ENCODE data around the gene CCPG1.

The CCPG1 gene

DNA sequence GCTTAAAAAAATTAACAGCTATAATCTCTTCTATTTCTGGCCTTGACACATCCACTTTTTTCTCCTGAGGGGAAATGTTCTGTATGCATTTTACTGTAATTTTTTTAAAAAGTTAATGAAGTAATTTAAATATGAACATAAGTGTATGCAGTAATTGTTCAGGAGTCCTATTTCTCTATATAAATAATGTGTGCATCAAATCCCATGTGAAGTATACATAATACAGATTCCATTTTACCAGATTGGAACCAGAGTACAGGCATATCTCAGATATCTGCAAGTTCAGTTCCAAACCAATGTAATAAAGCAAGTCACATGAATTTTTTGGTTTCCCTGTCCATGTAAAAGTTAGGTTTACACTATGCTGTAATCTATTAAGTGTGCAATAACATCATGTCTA lies 26.6 kb downstream of the CCPG1 start:
- DNase-seq: no peak

DNA sequence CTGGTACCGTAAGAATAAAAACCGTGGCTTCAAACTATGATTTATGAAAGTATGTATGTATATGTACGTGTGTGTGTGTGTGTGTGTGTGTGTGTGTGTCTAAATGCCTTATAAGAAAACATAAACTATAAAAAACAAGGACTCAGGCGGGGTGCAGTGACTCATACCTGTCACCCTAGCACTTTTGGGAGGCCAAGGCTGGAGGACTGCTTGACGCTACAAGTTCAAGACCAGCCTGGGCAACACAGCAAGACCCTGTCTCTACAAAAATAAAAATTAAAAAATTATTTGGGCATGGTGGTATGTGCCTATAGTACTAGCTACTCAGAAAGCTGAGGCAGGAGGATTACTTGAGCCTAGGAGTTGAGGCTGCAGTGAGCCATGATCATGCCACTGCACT lies 29.1 kb downstream of the CCPG1 start:
- DNase-seq: no peak

DNA sequence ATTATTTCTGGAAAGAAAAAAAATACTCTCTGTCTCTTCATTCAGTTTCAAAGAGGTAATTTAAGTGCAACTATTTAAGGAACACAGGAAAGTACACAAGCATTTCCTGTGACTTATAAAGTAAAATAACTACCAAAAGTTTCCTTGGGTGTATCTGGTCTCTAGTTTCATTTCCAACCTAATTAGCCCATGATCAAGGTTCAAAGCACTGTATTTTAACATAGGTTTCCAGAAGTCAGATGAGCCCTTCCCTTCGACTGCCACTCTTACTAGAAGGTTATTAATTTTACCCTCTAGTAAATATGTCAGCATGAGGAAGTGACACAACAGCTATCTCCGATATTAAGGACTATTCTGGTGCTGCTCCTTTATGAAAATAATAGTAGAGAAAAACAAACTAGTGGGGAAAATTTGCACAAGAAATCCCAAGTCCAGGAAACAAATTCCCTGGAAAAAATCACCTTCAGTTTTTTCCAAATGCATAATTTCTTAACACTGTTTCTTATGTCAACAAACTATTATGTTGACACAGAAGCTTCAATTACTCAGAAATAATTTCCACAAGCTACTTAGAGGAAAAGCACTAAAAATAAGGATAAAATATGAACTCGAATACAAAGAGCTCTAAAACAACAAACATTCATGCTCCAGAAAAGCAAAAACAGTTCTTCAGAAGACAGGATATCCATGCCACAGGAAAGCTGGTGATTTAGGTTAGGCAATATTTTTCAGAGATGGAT lies 35.3 kb downstream of the CCPG1 start:
- peak in 2 of 3 donors; percentile 6 to 22 for DNase-seq

DNA sequence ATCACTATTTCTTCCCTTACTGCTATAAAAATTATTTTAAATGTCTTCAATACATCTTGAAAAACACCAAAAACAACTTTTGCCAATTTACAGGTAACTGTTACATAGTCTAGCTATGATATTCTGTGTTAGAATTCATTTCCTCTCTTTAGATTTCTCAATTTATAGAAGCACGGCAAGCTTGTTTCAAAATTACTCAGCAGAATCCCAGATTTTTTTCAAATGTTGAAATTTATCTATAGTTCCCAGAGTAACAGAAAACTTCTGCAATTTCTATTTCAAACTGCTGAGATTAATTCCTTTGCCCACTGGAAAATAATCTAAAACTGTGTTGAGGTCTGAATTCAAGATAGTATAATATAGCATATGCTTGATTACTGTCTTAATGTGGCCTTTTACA lies 41.2 kb downstream of the CCPG1 start:
- DNase-seq: peak; percentile 4 to 42 (median 31)

DNA sequence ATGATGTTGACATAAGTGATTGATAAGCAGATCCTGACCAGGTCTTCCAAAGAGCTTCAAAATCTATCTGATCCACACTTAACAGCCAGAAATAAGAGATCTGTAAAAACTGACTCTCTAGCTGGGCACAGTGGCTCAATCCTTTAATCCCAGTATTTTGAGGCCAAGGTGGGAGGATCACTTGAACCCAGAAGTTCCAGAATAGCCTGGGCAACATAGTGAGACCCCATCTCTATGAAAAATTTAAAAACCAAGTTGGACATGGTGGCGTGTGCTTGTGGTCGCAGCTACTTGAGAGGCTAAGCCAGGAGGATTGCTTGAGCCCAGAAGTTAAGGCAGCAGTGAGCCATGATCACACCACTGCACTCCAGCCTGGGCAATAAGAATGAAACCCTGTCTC lies 45.5 kb downstream of the CCPG1 start:
- DNase-seq: no peak

DNA sequence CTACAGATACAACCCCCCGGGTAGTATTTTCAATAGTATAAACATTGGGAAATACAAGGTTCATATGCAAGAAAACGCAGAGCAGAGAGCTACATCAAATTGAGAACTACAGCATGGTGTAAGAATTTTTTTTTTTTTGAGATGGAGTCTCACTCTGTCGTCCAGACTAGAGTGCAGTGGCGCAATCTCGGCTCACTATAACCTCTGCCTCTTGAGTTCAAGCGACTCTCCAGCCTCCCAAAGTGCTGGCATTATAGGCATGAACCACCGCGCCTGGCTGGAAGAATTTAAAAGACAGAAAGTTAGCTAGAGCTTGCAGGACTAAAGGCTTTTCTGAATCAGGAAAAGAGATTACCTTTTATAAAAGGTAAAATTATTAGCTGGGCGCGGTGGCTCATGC lies 47.1 kb downstream of the CCPG1 start:
- no peak for DNase-seq

DNA sequence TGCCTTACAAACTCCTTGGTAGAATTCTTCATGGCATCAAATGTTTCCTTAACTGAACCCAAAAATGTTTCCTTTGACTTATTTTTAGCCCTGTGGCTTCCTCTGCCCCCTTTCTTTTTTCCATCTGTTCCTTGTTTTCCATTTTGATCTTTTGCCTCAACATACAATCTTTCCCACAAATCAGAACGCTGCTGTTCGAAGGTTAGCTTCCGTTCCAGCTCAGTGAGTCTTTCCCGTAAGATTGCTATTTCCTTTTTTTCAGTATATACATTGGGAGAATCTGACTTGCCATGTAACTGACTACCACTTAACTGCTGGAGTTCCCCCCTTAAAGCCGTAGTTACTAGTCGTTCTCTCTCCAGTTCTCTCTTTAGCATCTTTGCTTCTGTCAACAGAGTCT lies 47.9 kb downstream of the CCPG1 start:
- DNase-seq: peak; percentile 9 to 36 (median 14)

DNA sequence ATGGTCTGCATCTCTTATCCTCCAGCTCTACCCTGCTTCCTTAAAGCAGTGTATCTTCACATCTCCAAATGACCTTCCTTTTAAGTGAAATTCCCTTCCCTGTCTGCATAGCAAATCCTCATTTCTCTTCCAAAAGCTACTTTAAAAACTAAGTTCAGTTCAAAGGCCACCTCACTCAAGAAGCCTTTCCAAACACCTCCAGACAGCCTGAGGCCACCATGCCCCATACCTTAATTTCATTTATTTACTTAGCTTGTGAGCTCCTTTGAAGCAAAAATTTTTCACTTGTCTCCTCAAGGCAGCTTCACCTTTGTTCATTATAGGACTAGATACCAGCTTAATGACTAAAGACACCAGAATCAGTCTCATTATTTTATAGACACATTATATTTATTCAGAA lies 49.7 kb downstream of the CCPG1 start:
- no peak for DNase-seq

DNA sequence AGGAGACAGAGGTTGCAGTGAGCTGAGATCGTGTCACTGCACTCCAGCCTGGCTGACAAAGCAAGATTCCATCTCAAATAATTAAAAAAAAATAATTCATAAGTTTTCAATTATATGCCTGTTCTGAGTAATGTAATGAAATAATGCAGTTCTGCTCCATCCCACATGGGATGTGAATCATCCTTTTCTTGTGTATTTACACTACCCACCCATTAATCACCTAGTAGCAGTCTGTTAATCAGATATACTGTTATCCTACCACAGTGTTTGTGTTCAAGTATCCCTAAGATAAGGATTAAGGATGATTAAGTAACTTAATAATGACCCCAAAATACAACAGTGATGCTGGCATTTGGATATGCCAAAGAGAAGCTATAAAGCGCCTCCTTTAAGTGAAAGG lies 50.4 kb downstream of the CCPG1 start:
- DNase-seq: no peak

DNA sequence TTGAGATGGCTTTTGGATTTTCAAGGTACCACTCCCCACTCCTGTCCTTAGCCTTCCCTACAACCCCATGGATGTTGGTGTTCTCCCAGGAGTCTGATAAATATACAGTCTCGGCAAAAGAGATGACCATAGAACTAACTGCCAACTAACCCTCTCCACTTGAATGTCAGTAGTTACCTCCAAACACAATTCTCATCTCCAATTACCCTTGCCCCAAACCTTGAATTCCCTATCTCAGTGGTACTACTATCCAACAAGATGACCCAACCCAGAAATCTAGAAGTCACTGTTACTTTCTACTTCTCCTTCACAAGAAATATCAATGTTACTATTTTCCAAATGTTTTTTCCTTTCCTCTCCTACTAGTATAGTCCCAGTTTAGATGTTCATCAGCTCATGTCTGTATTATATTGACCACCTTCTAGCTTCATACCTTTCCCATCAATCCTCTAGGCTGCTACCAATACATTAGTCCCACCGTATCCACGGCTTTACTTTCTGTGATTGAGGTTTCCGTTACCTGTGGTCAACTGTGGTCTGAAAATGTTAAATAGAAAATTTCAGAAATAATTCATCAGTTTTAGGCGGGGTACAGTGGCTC lies 51.1 kb downstream of the CCPG1 start:
- DNase-seq: no peak

DNA sequence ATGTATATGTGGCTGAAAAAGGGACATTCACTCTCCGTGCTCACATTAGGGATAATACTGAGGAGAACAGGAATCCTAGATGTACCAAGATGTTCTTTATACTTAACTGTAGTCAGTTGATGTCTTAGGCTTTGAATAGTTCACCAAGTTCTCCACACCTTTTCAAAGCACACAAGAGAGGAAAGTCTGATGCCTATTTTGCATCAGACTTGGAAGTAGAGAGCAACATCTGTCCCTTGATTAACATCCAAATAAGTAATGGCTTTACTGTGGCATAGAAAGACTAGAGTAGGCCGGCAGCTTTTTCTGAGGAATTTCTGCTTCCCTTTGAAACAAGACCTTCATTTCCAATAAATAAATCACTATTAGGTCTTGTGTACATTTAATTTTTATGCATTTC lies 55.1 kb downstream of the CCPG1 start:
- no peak for DNase-seq

DNA sequence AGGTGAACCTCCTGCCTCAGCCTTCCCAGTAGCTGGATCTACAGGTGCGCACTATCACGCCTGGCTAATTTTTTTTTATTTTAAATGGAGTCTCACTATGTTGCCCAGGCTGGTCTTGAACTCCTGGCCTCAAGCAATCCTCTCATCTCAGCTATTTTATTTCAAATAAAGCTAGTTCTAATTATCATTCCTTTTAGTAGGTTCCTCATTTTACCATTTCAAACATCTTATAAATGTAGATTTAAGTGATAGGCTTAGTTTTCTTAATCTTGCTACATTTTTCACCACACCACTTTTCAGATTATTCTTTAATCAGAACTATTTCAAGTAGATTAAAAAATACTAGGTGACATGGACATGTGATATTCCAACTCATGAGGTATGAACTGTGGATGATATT lies 58.9 kb downstream of the CCPG1 start:
- DNase-seq: no peak

DNA sequence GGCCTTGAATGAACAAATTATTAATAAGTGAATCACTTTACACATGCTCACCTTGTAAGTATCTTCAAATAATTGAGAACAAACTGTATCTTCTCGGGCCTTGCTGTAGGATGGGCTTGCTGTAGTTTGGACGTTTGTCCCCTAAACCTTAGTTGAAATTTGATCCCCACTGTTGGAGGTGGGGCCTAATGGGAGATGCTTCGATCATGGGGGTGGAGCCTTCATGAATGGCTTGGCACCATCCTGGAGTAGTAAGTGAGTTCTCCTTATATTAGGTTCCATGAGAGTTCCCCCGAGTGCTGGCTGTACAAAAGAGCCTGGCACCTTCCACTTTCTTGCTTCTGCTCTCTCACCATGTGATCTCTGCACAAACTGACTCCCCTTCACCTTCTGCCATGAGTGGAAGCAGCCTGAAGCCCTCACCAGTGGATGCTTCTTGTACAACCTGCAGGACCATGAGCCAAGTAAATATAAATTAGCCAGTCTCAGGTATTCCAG lies 59.8 kb downstream of the CCPG1 start:
- DNase-seq: no peak

DNA sequence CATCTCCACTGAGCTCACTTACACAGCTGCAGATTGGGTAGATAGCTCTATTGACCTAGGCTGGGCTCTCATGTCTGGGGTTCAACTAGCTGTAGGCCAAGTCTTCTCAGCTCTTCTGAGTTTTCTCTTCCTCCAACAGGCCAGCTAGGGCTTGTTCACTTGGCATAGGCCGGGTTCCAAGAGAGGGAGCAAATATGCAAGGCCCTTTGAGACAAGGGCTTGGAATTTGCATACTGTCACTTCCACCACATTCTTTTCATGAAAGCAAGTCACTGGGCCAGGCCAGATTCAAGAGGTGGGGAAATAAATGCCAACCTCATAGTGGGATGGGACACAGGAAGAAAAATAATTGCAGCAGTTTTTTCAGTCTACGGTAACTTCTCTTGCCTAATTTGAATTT lies 64.0 kb downstream of the CCPG1 start:
- DNase-seq: no peak

DNA sequence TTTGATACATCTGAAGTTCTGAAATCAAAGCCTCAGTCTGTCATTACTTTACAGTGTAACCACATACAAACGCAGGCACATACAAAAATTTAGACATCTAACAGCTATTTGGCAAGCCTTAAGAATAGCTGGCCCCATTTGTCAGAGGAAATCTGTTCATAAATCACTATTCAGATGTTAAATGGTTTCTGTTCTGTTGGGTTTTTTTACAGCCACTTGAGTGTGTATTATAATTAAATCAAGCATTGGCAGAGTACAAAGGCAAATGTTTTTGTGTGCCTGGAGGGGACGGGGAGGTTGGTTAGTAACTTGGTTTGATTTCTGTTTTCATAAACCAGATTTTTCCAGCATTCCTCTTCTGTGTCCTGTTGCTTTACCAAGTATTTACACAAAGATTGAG lies 65.0 kb downstream of the CCPG1 start:
- DNase-seq: no peak

DNA sequence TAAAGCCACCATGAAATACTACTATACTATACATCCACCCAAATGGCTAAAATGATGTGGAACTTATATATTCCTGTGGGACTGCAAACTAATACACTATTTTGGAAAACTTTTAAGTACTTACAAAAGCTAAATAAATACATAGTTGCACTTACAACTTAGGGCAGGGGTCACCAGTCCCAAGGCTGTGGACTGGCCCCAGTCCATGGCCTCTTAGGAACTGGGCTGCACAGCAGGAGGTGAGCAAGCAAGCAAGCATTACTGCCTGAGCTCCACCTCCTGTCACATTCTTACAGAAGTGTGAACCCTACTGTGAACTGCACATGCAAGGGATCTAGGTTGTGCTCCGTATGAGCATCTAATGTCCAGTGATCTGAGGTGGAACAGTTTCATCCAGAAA lies 71.0 kb downstream of the CCPG1 start:
- DNase-seq: no peak

DNA sequence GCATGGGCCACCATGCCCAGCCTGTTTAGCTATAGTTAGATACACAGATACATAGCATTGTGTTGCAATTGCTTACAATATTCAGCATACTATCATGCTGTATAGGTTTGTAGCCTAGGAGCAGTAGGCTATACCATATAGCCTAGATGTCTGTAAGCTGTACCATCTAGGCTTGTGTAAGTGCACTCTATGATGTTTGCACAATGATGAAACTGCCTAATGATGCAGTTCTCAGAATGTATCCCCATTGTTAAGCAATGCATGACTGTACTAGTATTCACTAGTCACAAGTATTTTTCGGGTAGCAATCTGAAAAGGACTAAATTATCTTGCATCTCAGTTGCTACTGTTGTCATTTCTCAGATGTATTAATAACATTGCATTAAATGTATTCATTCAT lies 73.2 kb downstream of the CCPG1 start:
- peak in 1 of 3 donors; percentile 10 for DNase-seq

DNA sequence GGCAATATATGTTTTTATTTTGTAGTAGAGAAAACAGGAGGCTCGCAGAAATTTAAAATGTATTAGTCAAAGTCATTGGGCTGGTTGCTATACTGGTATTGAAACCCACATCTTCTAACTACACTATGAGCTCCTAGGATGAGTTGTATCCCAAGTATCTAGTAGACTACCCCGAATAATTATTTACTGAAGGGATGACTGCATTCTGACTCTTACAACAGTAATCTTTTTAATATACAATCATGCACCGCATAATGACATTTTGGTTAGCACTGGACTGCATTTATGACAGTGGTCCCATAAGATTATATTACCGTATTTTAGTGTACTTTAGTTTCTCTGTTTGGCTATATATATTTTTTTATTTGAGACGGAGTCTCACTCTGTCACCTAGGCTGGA lies 73.8 kb downstream of the CCPG1 start:
- no peak for DNase-seq

DNA sequence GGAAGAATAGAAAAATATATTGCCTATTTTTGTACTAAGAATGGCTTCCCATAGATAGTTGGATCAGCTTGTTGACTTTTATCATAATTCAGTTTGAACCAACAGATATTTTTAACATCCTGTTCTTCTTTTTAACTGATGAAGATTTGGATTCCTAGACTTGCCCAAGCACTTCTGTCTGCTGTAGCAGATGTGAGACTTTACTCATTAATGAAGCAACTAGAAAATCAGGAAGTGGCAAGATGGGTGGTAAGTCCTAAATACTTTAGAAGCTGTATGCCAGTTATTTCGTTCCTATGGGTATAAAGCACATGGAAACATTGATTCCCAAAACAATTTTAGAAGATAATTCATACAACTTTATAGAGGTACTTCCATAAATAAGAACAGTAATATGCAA lies 80.8 kb downstream of the CCPG1 start:
- peak; percentile 18 to 50 (median 40) for DNase-seq

DNA sequence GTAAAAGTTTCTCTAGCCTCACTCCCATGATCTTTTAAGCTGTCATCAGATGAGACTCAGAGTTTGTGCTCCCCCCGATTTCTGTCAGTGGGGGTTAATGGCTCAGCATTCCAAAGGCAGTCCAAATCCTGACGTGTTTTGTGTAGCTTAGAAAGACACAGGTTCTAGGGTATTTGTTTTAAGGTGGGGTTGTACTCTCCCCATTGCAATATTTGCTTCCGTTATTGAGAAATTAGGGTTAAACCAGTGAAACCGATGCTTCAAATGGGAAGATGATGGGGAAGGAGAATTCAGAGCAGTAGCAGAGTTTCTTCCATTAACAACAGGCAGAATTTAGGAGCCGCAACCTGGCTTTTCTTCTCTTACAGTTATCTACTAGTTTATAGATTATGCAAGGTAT lies 85.7 kb downstream of the CCPG1 start:
- DNase-seq: peak in 2 of 3 donors; percentile 28 to 30

DNA sequence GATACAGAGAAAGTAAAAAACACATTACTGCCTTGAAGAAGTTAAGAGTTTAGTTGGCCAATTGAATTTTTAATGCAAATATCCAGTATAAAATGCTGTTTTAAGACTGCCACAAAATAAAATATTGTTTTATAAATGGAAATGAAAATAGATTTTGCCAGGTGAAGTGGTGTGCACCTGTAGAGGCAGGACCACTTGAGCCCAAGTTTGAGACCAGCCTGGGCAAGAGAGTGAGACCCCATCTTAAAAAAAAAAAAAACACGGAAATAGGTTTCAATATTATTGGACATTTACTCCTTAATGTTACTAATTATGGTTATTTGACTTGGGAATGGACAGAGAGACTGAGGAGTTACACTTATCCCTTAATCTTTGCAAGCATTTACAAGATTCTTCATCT lies 87.2 kb downstream of the CCPG1 start:
- DNase-seq: no peak

DNA sequence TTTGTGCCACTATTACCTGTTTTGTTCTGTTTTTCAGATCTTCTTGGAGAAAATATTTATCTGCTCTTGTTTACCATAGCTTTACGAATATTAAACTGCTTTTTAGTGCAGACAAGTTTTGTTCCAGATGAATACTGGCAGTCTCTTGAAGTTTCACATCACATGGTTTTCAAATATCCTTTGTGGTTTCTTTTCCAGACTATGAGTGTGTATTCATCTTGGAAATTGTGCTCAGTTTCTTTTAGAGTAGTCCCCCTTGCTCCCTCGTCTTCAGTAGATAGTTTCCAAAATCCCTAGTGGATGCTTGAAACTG lies 88.0 kb downstream of the CCPG1 start:
- no peak for DNase-seq

DNA sequence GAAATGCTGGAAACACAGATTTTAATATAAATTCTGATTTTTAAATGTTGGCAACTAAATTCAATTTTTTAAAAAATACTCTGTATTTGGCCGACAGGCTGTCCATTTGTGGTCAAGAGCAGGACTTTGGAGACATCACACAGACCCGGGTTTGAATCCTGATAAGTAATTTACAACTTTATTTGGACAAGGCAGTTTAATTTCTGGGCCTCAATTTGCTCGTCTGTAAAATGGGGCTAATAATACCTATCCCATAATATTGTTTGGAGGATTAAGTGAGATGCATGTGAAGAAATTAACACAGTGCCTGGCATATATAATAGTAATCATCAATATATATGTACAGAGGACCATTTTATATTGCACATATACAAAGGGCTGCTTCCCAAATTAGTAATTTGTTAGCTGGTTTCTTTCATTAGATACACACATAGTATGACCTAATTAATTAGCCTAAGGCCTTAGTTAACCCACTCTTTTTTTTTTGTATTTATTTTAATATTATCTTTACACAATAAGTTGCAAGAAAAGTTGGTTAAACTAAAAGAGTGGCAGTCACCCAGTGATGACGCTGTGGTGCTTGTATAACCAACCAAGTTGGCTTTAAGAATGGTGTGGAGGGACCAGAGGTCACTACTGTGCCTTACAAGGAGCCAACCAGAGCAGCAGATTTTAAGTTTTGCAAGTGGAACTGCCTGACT lies 88.5 kb downstream of the CCPG1 start:
- DNase-seq: peak; percentile 15 to 43 (median 40)
